HepG2 (cell line): ENCODE measurements around the gene PEAK3. TPM values are rescaled to one million over a fixed set of nuclear protein-coding genes. Genes with fewer than 3 reads are reported as not detected.

Source experiments
- E2F5 ChIP-seq: sonication (generic); formaldehyde crosslinking; conservative IDR thresholded peaks from 2 replicates; pipeline ENCODE4 v1.4.0; 2020; ENCODE audit warnings: missing genetic modification reagents
- HOXA3 ChIP-seq: sonication (generic); formaldehyde crosslinking; IDR thresholded peaks from 2 replicates; pipeline ENCODE4 v1.5.0; 2020; ENCODE audit warnings: missing genetic modification reagents
- PAXIP1 ChIP-seq: sonication (generic); formaldehyde crosslinking; conservative IDR thresholded peaks from 2 replicates; pipeline ENCODE4 v1.4.0; 2020; ENCODE audit warnings: mild to moderate bottlenecking, missing genetic modification reagents, moderate library complexity
- SMARCC2 ChIP-seq: fragments of 450-650 bp; IDR thresholded peaks from 2 replicates; pipeline ENCODE4 v1.6.1; 2017; ENCODE audit warnings: antibody characterized with exemption, mild to moderate bottlenecking
- TARDBP ChIP-seq: sonication (generic); formaldehyde crosslinking; IDR thresholded peaks from 2 replicates; pipeline ENCODE4 v1.8.0; 2022; ENCODE audit warnings: mild to moderate bottlenecking, missing genetic modification reagents
- ZNF746 ChIP-seq: sonication (generic); formaldehyde crosslinking; IDR thresholded peaks from 2 replicates; pipeline ENCODE4 v1.8.0; 2022; ENCODE audit warnings: mild to moderate bottlenecking, missing genetic modification reagents
- ZSCAN30 ChIP-seq: sonication (generic); formaldehyde crosslinking; IDR thresholded peaks from 2 replicates; pipeline ENCODE4 v1.5.0; 2020; ENCODE audit warnings: mild to moderate bottlenecking, missing genetic modification reagents
- polyA plus RNA-seq, 8 experiments: library from polyadenylated mRNA; depleted of rRNA in 3 of 8; stranded (reverse) in 7 of 8; unstranded in 1 of 8; fragments of >200 nt; fragmentation: Illumina TruSeq in 4 of 8; extraction: Trizol in 4 of 8; gene quantifications; 2 replicates each; pipeline versions ENCODE4 v1.2.1 to v1.2.3, GENCODE V29; 2011 to 2016; ENCODE audit warnings: low read depth in 4 of 8, missing spikeins in 1 of 8, mixed read lengths in 1 of 8; ENCODE audit not compliant: insufficient read depth in 1 of 8
- total RNA-seq, 5 experiments: library from RNA; depleted of rRNA; stranded (reverse); fragments of >200 nt; fragmentation: Illumina TruSeq; extraction: Trizol; gene quantifications; 2 replicates each; pipeline ENCODE4 v1.2.3, GENCODE V29; 2016; ENCODE audit warnings: low read depth in 1 of 5
- TF ChIP-seq, protein P1 (sequence below): sonication (generic); formaldehyde crosslinking; IDR thresholded peaks from 2 replicates; pipeline ENCODE4 v1.4.0; 2020; ENCODE audit warnings: missing genetic modification reagents
- TF ChIP-seq, protein P2 (sequence below): sonication (generic); formaldehyde crosslinking; IDR thresholded peaks from 2 replicates; pipeline ENCODE4 v1.4.0; 2020; ENCODE audit warnings: missing genetic modification reagents, borderline replicate concordance
- TF ChIP-seq, protein P3 (sequence below): IDR thresholded peaks from 2 replicates; pipeline ENCODE4 v1.6.1; 2016; ENCODE audit warnings: control low read depth
- TF ChIP-seq, protein P4 (sequence below): sonication (generic); formaldehyde crosslinking; IDR thresholded peaks from 2 replicates; pipeline ENCODE4 v1.9.0; 2021; ENCODE audit warnings: missing genetic modification reagents, borderline replicate concordance
- TF ChIP-seq, protein P5 (sequence below): sonication (generic); formaldehyde crosslinking; IDR thresholded peaks from 2 replicates; pipeline ENCODE4 v1.5.0; 2020; ENCODE audit warnings: missing genetic modification reagents

Gene PEAK3
- total and polyA plus RNA-seq, 2 of the 13 experiments (the other 11 are each of a cell fraction or from before 2014, with no cell fraction given) = not detected

DNA sequence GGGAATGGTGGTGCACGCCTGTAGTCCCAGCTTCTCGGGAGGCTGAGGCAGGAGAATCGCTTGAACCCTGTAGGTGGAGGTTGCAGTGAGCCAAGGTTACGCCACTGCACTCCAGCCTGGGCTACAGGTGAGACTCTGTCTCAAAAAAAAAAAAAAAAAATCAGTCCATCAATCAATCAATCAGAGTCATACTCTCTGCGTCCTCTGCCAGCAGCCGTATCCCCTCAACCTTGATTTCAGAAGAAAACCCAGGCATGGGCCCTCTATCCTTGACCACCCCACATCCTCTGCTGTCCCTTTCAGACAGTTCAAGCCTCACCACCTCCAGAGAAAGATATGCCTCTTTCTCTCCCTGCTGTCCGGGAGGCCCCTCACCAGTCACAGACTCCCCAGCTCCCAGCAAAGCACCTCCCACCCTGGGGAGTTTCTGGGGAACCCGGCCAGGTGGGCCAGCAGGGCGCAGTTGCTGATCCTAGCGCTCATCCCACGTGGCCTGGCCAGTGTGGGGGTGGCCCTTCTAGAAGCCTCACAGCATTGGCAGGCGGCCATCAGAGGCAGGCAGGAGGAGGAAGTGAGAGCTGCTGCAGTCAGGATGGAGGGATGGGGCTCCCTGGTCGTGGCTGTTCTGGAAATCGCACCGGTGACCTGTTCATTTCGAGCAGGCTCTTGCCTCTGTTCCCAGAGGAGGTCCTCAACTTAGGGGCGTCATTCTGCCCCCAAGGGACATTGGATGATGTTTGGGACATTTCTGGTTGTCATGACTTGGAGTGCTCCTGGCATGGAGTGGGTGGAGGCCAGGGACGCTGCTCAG lies 15.6 kb downstream of the PEAK3 start (continued):
- TF ChIP-seq, protein P1, sequence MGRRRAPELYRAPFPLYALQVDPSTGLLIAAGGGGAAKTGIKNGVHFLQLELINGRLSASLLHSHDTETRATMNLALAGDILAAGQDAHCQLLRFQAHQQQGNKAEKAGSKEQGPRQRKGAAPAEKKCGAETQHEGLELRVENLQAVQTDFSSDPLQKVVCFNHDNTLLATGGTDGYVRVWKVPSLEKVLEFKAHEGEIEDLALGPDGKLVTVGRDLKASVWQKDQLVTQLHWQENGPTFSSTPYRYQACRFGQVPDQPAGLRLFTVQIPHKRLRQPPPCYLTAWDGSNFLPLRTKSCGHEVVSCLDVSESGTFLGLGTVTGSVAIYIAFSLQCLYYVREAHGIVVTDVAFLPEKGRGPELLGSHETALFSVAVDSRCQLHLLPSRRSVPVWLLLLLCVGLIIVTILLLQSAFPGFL = no peak
- no peak for TF ChIP-seq ZSCAN30 (CRISPR knock-in tag)
- TF ChIP-seq, protein P2, sequence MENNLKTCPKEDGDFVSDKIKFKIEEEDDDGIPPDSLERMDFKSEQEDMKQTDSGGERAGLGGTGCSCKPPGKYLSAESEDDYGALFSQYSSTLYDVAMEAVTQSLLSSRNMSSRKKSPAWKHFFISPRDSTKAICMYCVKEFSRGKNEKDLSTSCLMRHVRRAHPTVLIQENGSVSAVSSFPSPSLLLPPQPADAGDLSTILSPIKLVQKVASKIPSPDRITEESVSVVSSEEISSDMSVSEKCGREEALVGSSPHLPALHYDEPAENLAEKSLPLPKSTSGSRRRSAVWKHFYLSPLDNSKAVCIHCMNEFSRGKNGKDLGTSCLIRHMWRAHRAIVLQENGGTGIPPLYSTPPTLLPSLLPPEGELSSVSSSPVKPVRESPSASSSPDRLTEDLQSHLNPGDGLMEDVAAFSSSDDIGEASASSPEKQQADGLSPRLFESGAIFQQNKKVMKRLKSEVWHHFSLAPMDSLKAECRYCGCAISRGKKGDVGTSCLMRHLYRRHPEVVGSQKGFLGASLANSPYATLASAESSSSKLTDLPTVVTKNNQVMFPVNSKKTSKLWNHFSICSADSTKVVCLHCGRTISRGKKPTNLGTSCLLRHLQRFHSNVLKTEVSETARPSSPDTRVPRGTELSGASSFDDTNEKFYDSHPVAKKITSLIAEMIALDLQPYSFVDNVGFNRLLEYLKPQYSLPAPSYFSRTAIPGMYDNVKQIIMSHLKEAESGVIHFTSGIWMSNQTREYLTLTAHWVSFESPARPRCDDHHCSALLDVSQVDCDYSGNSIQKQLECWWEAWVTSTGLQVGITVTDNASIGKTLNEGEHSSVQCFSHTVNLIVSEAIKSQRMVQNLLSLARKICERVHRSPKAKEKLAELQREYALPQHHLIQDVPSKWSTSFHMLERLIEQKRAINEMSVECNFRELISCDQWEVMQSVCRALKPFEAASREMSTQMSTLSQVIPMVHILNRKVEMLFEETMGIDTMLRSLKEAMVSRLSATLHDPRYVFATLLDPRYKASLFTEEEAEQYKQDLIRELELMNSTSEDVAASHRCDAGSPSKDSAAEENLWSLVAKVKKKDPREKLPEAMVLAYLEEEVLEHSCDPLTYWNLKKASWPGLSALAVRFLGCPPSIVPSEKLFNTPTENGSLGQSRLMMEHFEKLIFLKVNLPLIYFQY (CRISPR knock-in tag) = no peak
- TF ChIP-seq ZNF746 (CRISPR knock-in tag) = no peak
- TF ChIP-seq, protein P3, sequence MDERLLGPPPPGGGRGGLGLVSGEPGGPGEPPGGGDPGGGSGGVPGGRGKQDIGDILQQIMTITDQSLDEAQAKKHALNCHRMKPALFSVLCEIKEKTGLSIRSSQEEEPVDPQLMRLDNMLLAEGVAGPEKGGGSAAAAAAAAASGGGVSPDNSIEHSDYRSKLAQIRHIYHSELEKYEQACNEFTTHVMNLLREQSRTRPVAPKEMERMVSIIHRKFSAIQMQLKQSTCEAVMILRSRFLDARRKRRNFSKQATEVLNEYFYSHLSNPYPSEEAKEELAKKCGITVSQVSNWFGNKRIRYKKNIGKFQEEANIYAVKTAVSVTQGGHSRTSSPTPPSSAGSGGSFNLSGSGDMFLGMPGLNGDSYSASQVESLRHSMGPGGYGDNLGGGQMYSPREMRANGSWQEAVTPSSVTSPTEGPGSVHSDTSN (CRISPR knock-in tag) = no peak
- TF ChIP-seq TARDBP (CRISPR knock-in tag) = no peak
- TF ChIP-seq, protein P4, sequence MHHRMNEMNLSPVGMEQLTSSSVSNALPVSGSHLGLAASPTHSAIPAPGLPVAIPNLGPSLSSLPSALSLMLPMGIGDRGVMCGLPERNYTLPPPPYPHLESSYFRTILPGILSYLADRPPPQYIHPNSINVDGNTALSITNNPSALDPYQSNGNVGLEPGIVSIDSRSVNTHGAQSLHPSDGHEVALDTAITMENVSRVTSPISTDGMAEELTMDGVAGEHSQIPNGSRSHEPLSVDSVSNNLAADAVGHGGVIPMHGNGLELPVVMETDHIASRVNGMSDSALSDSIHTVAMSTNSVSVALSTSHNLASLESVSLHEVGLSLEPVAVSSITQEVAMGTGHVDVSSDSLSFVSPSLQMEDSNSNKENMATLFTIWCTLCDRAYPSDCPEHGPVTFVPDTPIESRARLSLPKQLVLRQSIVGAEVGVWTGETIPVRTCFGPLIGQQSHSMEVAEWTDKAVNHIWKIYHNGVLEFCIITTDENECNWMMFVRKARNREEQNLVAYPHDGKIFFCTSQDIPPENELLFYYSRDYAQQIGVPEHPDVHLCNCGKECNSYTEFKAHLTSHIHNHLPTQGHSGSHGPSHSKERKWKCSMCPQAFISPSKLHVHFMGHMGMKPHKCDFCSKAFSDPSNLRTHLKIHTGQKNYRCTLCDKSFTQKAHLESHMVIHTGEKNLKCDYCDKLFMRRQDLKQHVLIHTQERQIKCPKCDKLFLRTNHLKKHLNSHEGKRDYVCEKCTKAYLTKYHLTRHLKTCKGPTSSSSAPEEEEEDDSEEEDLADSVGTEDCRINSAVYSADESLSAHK (CRISPR knock-in tag) = no peak
- TF ChIP-seq, protein P5, sequence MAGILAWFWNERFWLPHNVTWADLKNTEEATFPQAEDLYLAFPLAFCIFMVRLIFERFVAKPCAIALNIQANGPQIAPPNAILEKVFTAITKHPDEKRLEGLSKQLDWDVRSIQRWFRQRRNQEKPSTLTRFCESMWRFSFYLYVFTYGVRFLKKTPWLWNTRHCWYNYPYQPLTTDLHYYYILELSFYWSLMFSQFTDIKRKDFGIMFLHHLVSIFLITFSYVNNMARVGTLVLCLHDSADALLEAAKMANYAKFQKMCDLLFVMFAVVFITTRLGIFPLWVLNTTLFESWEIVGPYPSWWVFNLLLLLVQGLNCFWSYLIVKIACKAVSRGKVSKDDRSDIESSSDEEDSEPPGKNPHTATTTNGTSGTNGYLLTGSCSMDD (CRISPR knock-in tag) = no peak
- TF ChIP-seq HOXA3 (CRISPR knock-in tag) = peak; percentile 21; the same call in 1 of the 2 replicates
- no peak for TF ChIP-seq PAXIP1 (CRISPR knock-in tag)
- no peak for TF ChIP-seq SMARCC2
- TF ChIP-seq E2F5 = no peak
